CD4-positive, alpha-beta T cell treated with Interleukin-10 for 1 hour (primary cell): ENCODE data around the gene METTL3.

Experiments used
- DNase-seq: peaks from one replicate; pipeline ENCODE4 v3.0.0-alpha.2; 2020

The METTL3 gene

DNA sequence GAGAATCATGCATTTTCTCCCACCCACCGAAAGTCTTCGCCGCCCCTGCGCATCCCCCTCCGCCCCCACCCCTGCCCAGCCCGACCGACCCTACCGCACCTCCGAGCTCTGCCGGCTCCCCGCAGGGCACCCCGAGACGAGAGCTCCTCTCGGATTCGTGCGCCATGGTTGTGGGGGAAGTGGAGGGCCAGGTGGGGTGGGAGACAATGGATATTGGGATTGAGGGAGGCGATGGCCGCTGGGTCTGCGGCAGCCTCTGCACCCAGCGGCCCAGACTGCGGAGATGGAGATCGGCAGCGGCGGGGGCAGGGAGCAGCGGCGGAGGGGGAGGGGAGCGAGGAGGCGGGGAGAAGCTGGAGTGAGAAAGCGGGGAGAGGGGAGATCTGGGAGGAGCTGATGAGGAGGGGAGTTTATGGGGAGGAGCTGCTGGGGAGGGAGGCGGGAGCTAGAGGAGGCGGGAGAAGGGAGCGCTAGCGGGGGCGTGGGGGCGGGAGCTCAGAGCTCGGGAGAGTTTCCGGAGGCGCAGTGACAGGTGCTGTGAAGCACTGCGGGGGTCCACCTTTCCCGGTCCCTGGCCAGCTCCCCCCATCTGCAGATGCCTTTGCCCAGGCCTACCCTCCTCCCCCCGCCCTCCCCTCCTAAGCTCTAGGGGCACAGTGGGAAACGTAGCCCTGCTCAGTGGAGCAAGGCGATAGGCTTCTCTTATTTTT is 15.0 kb upstream of the METTL3 start, which contains the start of gene SALL2:
SALL2 (minus strand) TSS at position 385 of the 710 bp plus-strand sequence; CDS start at position 166, 219 bp downstream.
- DNase-seq, result peak; percentile 72

DNA sequence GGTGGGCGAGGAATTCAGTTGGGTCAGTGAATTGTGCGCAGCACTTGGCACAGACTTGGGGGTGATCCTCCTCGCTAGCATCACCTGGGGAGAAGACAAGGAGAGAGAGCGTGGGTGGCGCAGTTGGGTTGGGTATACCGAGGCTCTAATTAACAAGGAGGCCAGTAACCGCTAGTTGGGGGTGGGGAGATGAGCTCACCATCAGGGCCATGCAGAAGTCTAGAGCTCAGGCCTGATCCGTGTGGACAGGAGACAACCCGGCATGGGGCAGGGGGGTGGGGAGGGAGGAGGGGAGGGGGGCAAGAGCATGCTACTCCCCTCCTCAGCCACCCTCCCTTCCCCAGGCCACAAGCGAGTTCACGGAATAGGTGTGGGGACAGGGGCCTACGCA is 14.4 kb upstream of the METTL3 start:
- no peak for DNase-seq

DNA sequence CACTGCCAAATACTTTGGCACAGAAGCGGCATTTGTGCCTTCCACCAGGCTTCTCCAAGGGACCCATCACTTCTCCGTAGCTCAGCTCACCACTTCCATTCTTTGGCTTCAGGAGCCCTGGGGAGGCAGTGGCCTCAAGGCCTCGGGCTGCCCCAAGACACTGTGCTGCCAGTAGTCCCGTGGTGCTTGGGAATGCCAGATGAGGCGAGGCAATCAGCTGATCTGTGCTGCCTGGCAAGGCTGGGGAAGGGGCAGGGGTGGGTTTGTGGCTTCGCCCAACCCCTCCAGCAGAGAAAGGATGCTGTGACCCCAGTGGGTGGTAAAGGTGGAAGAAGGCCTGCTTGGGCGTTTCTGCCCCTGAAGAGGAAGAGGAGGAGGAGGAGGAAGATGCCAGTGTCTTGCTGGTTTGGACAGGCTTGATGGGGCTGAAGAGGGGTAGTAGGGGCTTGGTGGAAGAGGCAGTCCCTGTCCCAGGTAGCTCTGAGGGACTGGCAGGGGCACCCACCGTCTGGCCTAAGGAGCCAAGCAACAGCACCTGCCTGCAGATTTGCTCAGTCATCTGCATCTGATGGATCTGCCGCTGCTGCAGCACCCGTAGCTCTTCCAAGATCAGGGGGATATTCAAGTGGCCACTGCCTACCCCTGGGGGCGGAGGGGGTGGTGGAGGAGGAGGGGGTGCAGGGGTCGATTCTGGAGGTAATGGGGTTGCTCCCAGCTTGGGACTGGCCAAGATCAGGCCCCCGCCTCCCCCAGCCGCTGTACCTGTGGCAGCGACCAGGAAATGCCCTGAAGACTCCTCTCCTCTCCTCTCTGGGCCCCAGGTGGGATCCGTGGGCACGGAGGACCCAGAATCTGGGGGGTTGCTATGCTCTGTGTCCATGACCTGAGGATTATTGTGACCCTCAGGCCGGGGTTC is 13.7 kb upstream of the METTL3 start:
- no peak for DNase-seq

DNA sequence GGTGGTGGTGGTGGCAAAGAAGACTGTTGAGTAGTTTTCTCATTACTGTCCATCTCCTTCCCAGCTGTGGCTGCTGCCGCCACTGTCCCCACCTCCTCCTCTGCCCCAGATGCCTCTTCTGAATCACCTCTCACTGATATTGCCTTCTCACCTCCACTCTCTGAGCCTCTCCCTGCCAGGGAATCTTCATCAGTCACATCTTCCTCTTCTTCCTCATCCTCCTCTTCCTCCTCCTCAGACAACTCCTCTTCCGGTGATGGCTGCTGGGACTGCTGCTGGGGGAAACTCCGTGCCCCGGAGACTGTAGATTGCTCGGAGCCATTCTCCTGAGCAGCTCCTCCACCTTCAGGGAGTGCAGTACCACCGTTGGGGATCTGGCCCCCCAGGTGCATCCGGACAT is 12.1 kb upstream of the METTL3 start:
- DNase-seq, result no peak

DNA sequence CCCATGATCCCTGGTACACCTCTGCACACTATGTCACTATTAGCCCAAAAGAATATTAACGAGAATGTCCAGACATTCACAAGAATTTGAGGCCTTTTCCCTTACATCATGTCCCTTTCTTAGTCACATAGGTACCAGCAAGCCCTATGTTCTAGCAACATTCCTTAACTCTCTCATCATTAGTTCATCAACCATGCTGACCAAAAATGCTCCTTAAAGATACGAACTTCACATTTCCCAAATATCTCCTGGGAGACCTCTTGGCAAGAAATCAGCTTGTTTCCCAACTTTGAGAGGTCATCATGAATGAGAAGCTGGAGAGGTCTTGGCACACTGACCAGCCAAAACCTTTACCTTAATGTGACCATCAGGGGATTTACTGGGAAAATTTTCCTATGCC is 10.4 kb upstream of the METTL3 start:
- DNase-seq, result no peak

DNA sequence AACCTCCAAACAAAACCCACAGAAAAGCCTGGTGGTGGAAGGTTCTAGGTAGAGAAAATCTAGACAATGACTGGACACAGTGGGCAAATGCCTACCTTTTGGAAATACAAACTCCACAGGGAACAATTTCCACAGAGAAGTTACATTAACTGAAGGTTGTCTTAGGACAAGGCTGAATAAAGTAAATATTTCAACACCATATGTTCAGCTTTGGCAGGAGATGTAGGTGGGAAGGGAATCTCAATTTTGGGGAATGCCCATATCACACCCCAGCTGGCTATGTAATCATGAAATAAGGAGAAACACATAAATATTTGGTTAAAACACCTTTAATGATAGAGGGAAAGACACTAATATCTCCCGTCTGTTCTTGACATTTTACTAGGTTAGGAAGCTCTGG is 9.6 kb upstream of the METTL3 start:
- no peak for DNase-seq

DNA sequence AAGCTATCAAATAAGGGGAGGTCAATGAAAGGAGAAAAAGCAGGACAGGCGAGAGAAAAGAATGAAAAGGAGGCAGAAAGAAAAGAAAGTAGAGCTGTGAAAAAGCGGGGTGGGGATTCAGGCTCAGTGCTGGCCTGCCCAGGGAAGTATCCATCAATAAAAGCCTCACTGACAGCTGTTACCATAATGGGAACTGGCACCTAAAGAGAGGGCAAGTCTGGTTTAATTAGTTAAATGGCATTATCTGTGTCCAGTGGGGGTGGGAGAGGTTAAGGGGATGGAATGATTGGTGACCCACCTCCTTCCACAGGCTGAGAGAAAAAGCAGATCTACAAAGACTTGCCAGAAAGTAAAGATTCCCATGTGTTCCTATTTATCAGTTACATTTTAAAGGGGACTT is 7.6 kb upstream of the METTL3 start:
- DNase-seq, result no peak

DNA sequence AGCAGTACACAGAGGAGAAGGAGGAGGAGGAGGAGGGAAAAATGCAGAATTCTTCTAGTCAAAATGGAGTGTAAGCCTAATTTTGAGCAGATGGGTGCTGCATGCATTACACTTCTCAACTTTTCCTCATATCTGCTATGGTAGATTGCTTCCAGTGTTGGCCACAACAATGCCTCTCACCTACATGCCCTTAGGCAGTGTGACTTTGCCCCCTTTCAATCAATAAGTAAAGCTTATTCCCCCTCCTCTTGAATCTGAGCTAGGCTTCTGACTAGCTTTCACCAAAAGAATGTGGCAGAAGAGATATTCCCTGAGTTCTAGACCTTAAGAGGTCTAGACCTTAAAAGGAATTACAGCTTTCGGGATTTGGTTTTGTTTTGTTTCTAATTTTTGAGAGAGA is 3.2 kb upstream of the METTL3 start:
- no peak for DNase-seq

DNA sequence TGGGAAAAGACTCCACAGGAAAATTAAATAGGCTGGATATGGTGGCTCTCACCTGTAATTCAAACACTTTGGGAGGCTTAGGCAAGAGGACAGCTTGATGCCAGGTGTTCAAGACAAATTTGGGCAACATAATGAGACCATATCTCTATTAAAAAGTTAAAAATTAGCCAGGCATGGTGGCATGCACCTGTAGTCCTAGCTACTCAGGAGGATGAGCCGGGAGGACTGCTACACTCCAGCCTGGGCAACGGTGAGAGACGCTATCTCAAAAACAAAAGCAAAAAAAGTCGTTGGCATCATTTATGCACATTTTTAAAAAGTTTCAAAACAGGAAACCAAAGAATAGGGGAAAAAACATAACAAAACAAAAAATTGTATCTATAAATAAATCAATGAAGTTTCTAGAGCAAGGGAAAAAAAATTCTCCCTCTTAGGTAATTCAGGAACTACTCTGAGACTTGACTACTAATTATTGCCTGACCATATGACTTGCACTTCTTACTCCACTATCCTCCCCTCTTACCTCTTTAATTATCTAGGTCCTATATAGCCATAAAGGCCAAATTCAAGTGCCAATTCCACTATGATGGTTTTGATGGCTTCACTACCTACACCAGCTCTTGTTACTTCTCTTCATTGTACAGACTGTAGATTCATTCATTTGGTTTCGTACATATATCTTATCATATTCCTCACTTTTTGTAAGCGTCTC is 1.6 kb downstream of the METTL3 start:
- peak; percentile 26 for DNase-seq

DNA sequence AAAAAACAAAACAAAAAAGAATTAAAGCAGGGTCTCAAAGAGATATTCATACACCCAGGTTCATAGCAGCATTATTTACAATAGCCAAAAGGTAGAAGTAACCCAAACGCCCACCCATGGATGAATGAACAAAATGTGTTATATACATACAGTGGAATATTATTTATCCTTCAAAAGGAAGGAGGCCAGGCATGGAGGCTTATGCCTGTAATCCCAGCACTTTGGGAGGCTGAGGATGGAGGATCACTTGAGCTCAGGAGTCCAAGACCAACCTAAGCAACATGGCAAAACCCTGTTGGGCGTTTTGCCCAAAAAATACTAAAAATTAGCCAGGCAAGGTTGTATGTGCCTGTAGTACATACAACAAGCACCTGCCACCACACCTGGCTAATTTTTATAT is 4.6 kb downstream of the METTL3 start:
- no peak for DNase-seq

DNA sequence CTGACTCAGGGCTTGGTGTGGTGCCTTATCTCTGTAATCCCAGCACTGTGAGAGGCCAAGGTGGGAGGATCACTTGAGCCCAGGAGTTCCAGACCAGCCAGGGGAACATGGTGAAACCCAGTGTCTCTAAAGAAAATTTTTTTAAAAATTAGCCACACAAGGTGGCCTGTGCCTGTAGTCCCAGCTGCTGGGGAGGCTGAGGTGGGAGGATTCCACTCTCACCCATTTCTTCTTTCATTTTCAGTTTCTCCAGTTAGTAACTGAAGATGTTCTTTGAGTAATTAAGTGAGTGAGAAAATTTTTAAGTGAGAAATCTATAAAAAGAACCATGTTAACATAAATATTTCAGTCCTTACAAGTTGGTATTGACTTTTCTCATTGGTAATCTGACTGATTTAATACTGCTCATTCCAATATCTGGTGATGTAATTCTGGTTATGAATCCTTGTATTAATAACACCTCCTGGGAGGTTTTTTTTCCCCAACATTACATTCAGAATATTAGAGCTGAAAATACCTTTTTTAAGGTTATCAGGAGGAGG is 6.1 kb downstream of the METTL3 start:
- DNase-seq, result peak; percentile 36

DNA sequence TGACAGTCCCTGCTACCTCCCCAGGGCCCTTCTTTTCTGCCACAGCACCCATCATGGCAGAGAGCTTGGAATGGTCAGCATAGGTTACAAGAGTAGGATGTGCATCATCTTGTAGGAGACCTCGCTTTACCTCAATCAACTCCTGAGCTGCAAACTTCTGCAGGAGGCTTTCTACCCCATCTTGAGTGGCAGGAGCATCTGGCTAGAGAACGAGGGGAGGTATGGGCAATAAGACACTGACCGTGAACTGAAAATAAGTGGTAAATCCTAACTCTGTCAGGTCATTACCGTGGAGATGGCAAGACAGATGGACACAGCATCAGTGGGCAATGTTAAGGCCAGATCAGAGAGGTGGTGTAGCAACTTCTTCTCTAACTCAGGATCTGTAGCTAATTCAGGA is 7.8 kb downstream of the METTL3 start:
- DNase-seq, result no peak

DNA sequence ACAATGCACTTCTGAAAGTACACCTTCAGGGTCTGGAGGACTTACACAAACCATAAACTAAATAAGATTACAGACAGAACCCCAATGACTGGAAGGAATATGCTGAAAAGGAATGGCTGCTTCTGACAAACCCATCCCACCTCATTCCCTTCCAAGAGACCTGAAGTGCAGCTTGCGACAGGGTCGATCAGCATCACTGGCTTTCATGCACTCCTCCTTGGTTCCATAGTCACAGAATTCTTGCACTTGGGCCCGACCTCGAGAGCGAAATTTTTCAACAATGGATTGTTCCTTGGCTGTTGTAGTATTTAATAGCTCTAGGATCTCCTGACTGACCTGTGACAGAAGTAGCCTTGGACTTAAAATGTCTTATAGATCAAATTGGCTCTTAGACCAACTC is 9.6 kb downstream of the METTL3 start:
- no peak for DNase-seq

DNA sequence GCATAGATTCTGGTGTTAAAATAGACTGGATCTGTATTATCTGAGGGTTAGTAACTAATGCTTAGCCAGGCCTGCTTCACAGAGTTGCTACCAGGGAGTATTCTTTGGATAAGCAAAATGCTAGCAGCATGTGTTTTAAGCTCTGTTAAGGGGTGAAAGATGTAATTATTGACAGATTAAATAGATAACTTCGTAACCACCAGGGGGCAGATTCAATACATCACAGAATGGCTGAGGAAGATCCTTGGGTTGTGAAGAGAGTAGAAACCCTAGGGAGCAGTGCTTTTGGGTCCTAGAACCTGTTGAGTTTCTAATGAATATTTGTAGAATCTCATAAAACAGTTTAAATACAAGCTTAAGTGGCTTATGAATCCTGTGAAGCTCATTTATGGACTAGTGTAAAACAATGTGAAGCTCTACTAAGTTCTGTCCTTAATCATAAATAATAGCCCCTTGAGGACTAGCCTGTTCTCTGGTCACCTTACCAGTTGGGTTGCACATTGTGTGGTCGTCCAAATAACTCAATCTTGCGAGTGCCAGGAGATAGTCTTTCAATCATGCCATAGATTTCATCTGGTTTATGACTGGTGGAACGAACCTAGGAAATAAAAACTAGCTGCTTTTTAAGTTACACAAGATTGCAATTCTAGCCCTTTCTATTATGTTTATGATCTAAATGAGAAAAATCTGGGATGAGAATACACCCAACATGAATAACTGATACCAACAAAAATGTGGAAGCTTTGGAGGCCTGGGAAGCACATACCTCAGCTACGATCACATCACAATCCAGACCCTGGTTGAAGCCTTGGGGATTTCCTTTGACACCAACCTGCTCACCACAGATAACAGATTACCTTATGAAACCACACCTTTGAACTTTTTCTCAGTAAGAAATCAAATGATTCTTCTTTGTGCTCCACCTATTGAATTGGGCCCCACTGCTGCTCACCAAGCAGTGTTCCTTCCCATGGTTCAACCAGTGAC is 12.3 kb downstream of the METTL3 start:
- peak; percentile 71 for DNase-seq

DNA sequence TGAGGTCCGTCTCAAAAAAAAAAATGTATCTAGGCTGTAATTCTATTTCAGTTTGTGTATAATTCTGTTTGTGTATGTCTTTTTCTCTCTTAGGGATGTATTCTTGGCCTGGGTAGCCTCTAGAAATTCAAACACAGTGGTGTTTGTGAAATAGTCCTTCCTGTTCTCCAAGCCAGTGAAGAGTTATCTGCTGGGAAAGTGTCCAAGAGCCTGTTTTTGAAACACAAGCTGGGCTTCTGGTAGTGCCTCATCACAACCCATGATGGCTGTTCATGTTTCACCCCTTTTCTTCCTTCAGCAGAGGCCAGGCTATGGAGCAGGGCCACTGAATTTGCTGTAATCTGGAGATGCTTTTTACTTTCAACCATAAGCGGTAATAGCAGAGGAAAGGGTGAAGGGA is 14.7 kb downstream of the METTL3 start:
- no peak for DNase-seq

DNA sequence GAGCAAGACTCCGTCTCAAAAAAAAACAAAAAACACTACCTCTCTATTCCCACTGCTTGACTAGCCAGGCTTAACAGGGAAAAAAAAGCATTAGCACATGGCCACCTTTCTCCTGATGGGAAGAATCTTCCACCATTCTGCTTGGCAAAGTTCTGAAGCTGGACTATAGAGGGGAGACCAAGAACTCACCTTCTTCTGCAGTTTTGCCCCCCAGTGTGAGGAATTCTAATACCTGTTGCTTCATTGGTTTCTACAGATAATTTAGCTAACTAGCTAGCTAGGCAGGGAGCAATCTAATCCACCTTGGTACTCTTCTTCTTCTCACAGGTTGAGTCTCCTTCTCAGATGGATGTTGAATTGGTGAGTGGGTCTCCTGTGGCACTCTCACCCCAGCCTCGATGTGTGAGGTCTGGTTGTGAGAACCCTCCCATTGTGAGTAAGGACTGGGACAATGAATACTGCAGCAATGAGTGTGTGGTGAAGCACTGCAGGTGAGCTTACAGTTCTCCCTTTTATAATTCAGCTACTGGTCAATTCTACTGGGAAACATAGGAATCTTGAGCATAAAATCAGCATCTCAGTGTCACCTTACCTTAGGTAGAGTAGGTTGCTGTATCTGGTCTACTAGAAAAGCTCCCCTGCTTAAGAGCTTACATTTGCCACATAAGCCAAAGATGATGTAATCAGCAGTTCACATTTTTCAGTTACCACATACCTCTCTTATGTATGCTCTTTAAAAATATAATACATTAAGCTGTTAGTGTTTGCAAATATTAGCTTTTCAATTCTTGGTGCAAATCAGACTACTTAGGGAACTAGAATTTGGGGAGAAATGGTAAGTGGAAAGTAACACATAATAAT is 16.0 kb downstream of the METTL3 start:
- DNase-seq, result no peak

DNA sequence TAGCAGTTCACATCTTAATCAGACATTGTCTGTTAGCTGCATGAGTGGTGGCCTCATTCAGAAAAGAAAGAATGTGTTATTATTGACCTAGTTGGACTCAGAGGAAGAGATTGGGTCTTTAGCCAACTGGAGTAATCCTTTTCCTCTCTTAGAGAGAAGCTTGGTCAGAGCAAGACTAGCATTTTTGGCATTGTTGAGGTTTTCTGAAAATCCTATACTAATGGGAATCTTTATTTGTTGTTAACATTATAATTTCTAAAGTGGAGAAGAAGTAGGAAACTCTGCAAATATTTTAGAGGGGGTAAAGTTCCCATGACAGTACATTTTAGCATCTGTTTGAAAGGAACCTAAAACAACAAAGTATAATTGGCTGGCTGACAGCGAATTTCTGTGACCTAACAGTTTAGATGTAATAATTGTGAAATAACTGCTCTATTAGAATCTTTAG is 24.5 kb downstream of the METTL3 start:
- no peak for DNase-seq

DNA sequence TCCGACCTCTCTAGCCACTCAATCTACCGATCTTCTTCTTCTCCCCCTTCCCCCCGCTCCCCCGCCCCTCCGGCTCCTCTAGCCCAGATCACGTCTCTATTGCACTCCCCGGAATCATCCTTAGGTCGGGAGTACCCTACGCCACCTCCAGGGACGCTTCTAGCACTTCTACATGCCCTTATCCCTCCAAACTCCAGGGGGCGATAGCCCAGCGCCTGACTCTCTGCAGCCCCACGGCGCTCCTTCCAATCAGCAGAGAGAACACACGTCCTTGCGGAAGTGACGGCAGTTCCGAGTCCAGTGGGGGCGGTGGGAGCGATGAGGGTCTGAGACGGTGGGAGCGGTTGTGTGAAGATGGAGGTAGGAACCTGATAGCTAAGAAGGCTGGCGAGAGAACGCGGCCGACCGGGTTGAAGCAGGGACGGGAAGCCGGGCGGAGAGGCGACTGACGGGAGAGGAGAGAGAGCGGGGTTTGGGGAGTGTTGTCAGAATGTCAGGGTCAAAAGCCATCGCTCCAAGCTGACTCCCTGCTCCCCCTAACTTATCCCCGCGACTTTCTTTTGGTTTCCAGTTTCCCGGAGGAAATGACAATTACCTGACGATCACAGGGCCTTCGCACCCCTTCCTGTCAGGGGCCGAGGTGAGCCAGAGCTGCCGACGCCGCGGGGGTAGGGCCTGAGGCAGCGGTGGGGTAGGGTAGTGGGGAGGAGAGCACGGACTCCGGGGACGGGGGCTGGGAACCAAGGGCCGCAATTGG is 34.0 kb downstream of the METTL3 start, which contains the start of the genes RAB2B and TOX4:
RAB2B (minus strand) TSS at position 35 of the 757 bp plus-strand sequence. CDS start 87 bp downstream, outside the sequence.
TOX4 (plus strand) TSS at position 271 of the 757 bp plus-strand sequence; CDS start at position 355, 84 bp downstream.
- peak; percentile 99 for DNase-seq

DNA sequence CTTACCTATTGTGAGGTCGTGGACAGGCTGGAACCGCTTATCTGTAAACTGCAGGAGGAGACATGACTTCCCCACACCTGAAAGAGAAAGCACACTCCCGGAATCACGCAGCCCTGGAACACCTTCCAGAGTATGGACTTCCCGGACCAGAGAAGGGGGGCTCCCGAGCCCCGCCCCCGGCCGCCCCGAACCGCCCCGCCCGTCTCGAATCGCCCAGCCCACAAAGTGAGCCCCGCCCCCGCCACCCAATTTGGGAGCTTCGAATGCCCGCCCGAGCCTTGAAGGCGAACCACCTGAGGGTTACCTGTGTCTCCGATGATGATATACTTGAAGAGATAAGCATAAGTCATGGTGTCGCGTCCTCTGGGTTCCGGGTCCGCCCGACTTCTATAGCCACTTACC is 34.6 kb downstream of the METTL3 start:
- no peak for DNase-seq
